ENCODE results near the gene PDXK.

GRCh38 chr21:43741423-43742096, 22.6 kb downstream of the PDXK start:
- TF ChIP-seq EP300 (IDR thresholded peaks at IDR 0.05; ENCODE audit: borderline replicate concordance) (no peak), RAD21 (IDR thresholded peaks at IDR 0.05; ENCODE audit: low read depth) (no peak), FOXM1 (IDR thresholded peaks at IDR 0.05; ENCODE audit: borderline replicate concordance, low read depth) (no peak), YY1 (IDR thresholded peaks at IDR 0.05; ENCODE audit: low read depth) (no peak), EGR1 (IDR thresholded peaks at IDR 0.05) (no peak), CREB1 (IDR thresholded peaks at IDR 0.05; ENCODE audit: low read depth) (no peak), TCF12 (IDR thresholded peaks at IDR 0.05; ENCODE audit: low read depth) (no peak), ZBTB7A (IDR thresholded peaks at IDR 0.05; ENCODE audit: low read depth) (no peak; the same call in 1 of the 2 replicates), TAF1 (IDR thresholded peaks at IDR 0.05; ENCODE audit: low read depth) (no peak), CEBPB (IDR thresholded peaks at IDR 0.05) (no peak), TEAD4 (IDR thresholded peaks at IDR 0.05) (no peak)
- TF ChIP-seq, protein P1, sequence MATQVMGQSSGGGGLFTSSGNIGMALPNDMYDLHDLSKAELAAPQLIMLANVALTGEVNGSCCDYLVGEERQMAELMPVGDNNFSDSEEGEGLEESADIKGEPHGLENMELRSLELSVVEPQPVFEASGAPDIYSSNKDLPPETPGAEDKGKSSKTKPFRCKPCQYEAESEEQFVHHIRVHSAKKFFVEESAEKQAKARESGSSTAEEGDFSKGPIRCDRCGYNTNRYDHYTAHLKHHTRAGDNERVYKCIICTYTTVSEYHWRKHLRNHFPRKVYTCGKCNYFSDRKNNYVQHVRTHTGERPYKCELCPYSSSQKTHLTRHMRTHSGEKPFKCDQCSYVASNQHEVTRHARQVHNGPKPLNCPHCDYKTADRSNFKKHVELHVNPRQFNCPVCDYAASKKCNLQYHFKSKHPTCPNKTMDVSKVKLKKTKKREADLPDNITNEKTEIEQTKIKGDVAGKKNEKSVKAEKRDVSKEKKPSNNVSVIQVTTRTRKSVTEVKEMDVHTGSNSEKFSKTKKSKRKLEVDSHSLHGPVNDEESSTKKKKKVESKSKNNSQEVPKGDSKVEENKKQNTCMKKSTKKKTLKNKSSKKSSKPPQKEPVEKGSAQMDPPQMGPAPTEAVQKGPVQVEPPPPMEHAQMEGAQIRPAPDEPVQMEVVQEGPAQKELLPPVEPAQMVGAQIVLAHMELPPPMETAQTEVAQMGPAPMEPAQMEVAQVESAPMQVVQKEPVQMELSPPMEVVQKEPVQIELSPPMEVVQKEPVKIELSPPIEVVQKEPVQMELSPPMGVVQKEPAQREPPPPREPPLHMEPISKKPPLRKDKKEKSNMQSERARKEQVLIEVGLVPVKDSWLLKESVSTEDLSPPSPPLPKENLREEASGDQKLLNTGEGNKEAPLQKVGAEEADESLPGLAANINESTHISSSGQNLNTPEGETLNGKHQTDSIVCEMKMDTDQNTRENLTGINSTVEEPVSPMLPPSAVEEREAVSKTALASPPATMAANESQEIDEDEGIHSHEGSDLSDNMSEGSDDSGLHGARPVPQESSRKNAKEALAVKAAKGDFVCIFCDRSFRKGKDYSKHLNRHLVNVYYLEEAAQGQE (IDR thresholded peaks at IDR 0.05; ENCODE audit: low read depth), result no peak
- TF ChIP-seq, protein P2, sequence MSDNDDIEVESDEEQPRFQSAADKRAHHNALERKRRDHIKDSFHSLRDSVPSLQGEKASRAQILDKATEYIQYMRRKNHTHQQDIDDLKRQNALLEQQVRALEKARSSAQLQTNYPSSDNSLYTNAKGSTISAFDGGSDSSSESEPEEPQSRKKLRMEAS (IDR thresholded peaks at IDR 0.05), result no peak
- TF ChIP-seq, protein P3, sequence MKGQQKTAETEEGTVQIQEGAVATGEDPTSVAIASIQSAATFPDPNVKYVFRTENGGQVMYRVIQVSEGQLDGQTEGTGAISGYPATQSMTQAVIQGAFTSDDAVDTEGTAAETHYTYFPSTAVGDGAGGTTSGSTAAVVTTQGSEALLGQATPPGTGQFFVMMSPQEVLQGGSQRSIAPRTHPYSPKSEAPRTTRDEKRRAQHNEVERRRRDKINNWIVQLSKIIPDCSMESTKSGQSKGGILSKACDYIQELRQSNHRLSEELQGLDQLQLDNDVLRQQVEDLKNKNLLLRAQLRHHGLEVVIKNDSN (IDR thresholded peaks at IDR 0.05), result no peak

All from Ishikawa (cell line).